A549 (cell line): ENCODE measurements around the gene HOXC11. TPM values are rescaled to one million over a fixed set of nuclear protein-coding genes. Genes with fewer than 3 reads are reported as not detected.

ENCODE experiments used
- ATAC-seq, 2 experiments: fragments of 200-7000 bp in 1 of 2; fragments of >200 bp in 1 of 2; cut with Nextera tagmentation in 1 of 2; cut with Tn5 transposase in 1 of 2; 3 replicates each; pipeline versions ENCODE4 v1.8.0 to v1.9.1; 2018 to 2020; ENCODE audit warnings: mild to moderate bottlenecking in 1 of 2, moderate library complexity in 1 of 2
- CTCF ChIA-PET: fragments of 300-600 bp; sonication (Branson Sonifier 250); formaldehyde crosslinking; extraction: SDS; loops from one replicate; lab custom pipeline; 2021; ENCODE audit warnings: antibody characterized with exemption, inconsistent platforms; lab: Yijun Ruan, JAX
- POLR2A ChIA-PET: fragments of 350-600 bp; formaldehyde crosslinking; extraction: SDS; loops from one replicate; lab custom pipeline; 2021; ENCODE audit warnings: antibody characterized with exemption, inconsistent platforms; lab: Yijun Ruan, JAX
- DNase-seq, 2 experiments: peaks; one replicate each; pipeline versions ENCODE4 v3.0.0 to v3.0.0-alpha.2; 2011 to 2016; ENCODE audit warnings: low read depth in 1 of 2, low spot score in 1 of 2
- FAIRE-seq: peaks from 2 replicates; lab custom pipeline; 2011; peaks lifted over from hg19 to GRCh38; lab: Jason Lieb, UNC
- H3K27ac ChIP-seq, 2 experiments: fragments of >200 bp; sonication (Bioruptor Twin); formaldehyde crosslinking; 3 replicates each; pipeline ENCODE4 v1.5.1; 2016 to 2017
- H3K4me1 ChIP-seq: fragments of >200 bp; sonication (Bioruptor Twin); formaldehyde crosslinking; 3 replicates; pipeline ENCODE4 v1.6.1; 2016
- H3K4me2 ChIP-seq: fragments of >200 bp; sonication (Bioruptor Twin); formaldehyde crosslinking; 3 replicates; pipeline ENCODE4 v1.6.1; 2016
- H3K4me3 ChIP-seq: fragments of >200 bp; sonication (Bioruptor Twin); formaldehyde crosslinking; 3 replicates; pipeline ENCODE4 v1.5.1; 2016
- H3K9me3 ChIP-seq: fragments of >200 bp; sonication (Bioruptor Twin); formaldehyde crosslinking; 3 replicates; pipeline ENCODE4 v1.6.1; 2016
- ATOH8 ChIP-seq: fragments of 250-450 bp; sonication (Bioruptor Pico); IDR thresholded peaks from 2 replicates; pipeline ENCODE4 v1.5.0; 2020; ENCODE audit warnings: low read depth, mild to moderate bottlenecking, moderate library complexity
- CBX2 ChIP-seq: fragments of 200-600 bp; sonication (generic); IDR thresholded peaks from 2 replicates; pipeline ENCODE4 v1.6.1; 2016; ENCODE audit warnings: low read depth, mild to moderate bottlenecking, borderline replicate concordance
- CHD2 ChIP-seq: fragments of 150-350 bp; IDR thresholded peaks from 2 replicates; pipeline ENCODE4 v1.6.1; 2014; ENCODE audit warnings: low read length; ENCODE audit not compliant: partially characterized antibody
- CHD4 ChIP-seq: fragments of 200-600 bp; sonication (generic); IDR thresholded peaks from 2 replicates; pipeline ENCODE4 v1.6.1; 2016; ENCODE audit warnings: antibody characterized with exemption, mild to moderate bottlenecking, borderline replicate concordance
- EHF ChIP-seq: fragments of 250-450 bp; sonication (Bioruptor Pico); IDR thresholded peaks from 2 replicates; pipeline ENCODE4 v1.5.0; 2020; ENCODE audit warnings: mild to moderate bottlenecking
- EP300 ChIP-seq, 2 experiments: fragments of >200 bp; sonication (Bioruptor Twin); formaldehyde crosslinking; IDR thresholded peaks; 2 replicates in 1 of 2; 3 replicates in 1 of 2; pipeline ENCODE4 v1.6.1; 2016 to 2017
- GATA3 ChIP-seq: IDR thresholded peaks from 2 replicates; pipeline ENCODE4 v1.6.1; 2012; ENCODE audit warnings: borderline replicate concordance
- HDAC2 ChIP-seq: fragments of 200-600 bp; sonication (generic); IDR thresholded peaks from 2 replicates; pipeline ENCODE4 v1.6.1; 2016
- HES2 ChIP-seq: fragments of >200 bp; sonication (Bioruptor Twin); formaldehyde crosslinking; IDR thresholded peaks from 2 replicates; pipeline ENCODE4 v1.6.1; 2016
- HMGXB4 ChIP-seq: fragments of 250-450 bp; sonication (Bioruptor Pico); IDR thresholded peaks from 2 replicates; pipeline ENCODE4 v1.5.0; 2021; ENCODE audit warnings: mild to moderate bottlenecking, moderate library complexity, borderline replicate concordance
- HOXB13 ChIP-seq: fragments of 250-450 bp; sonication (Bioruptor Pico); IDR thresholded peaks from 2 replicates; pipeline ENCODE4 v1.5.0; 2020; ENCODE audit warnings: low read depth, mild to moderate bottlenecking, moderate library complexity
- JUNB ChIP-seq: fragments of >200 bp; sonication (Bioruptor Twin); formaldehyde crosslinking; IDR thresholded peaks from 2 replicates; pipeline ENCODE4 v1.6.1; 2016
- KDM1A ChIP-seq: fragments of 200-600 bp; sonication (generic); IDR thresholded peaks from 2 replicates; pipeline ENCODE4 v1.6.1; 2016; ENCODE audit warnings: low read depth, mild to moderate bottlenecking
- MAFK ChIP-seq: fragments of 450-650 bp; IDR thresholded peaks from 2 replicates; pipeline ENCODE4 v1.6.1; 2014; ENCODE audit not compliant: partially characterized antibody
- MAX ChIP-seq: IDR thresholded peaks from 2 replicates; pipeline ENCODE4 v1.6.1; 2012
- POLR2AphosphoS2 ChIP-seq: conservative IDR thresholded peaks from 2 replicates; pipeline ENCODE4 v1.6.1; 2012; ENCODE audit warnings: low read length, improper control_type of control experiment, inconsistent platforms
- RARB ChIP-seq: fragments of 250-450 bp; sonication (Bioruptor Pico); IDR thresholded peaks from 2 replicates; pipeline ENCODE4 v1.8.0; 2021; ENCODE audit warnings: mild to moderate bottlenecking, moderate library complexity
- RCOR1 ChIP-seq: fragments of 150-350 bp; IDR thresholded peaks from 2 replicates; pipeline ENCODE4 v1.6.1; 2014; ENCODE audit warnings: antibody characterized with exemption, low read length, low read depth
- REST ChIP-seq: fragments of 200-600 bp; sonication (generic); IDR thresholded peaks from 2 replicates; pipeline ENCODE4 v1.6.1; 2016; ENCODE audit warnings: antibody characterized with exemption, mild to moderate bottlenecking, moderate library complexity
- SMC3 ChIP-seq: fragments of >200 bp; sonication (Bioruptor Twin); formaldehyde crosslinking; IDR thresholded peaks from 3 replicates; pipeline ENCODE4 v1.6.1; 2018; ENCODE audit warnings: inconsistent platforms
- TP53 ChIP-seq: fragments of 250-450 bp; sonication (Bioruptor Pico); IDR thresholded peaks from 2 replicates; pipeline ENCODE4 v1.5.0; 2021; ENCODE audit warnings: mild to moderate bottlenecking, moderate library complexity
- ZFP36 ChIP-seq: fragments of 450-650 bp; IDR thresholded peaks from 2 replicates; pipeline ENCODE4 v1.6.1; 2014; ENCODE audit warnings: borderline replicate concordance; ENCODE audit not compliant: partially characterized antibody
- ZNF302 ChIP-seq: fragments of 250-450 bp; sonication (Bioruptor Pico); IDR thresholded peaks from 2 replicates; pipeline ENCODE4 v1.9.0; 2021; ENCODE audit warnings: inconsistent platforms, mild to moderate bottlenecking, moderate library complexity
- ZSCAN20 ChIP-seq: fragments of 250-450 bp; sonication (Bioruptor Pico); IDR thresholded peaks from 2 replicates; pipeline ENCODE4 v1.8.0; 2022; ENCODE audit warnings: mild to moderate bottlenecking, moderate library complexity
- WGBS: methylation state at CpG from one replicate; pipeline ENCODE4 v1.1.6; 2017; ENCODE audit errors: missing lambda C conversion rate; 5-methylcytosine and 5-hydroxymethylcytosine counted together
- polyA plus RNA-seq, 4 experiments: library from polyadenylated mRNA; depleted of rRNA in 3 of 4; stranded (reverse); fragments of >200 nt; fragmentation: RNase III in 1 of 4; extraction: RNeasy Plus Mini Kit Qiagen cat#74134 plus additional on column Dnase treatment in 1 of 4; gene quantifications; 2 replicates in 3 of 4; 3 replicates in 1 of 4; pipeline ENCODE4 v1.2.3, GENCODE V29; 2011 to 2017

HOXC11 gene
- polyA plus RNA-seq, 2 of the 4 experiments (the other 2 are of a cell fraction): 0.45 to 0.58 TPM

- WGBS: 91% methylated on average over 4 of the region's 4 CpGs
- ATAC-seq (no peak), DNase-seq (no peak), FAIRE-seq (no peak)
- peaks cover 27% of the 10 kb centered on the region for H3K4me1 ChIP-seq
- POLR2A ChIA-PET: no interaction called here
- no peak overlapping the region for H3K4me3 ChIP-seq
- H3K4me2 ChIP-seq: no peak overlapping the region
- H3K9me3 ChIP-seq: no peaks in the 10 kb centered on the region
- H3K27ac ChIP-seq: no peak overlapping the region
- CTCF ChIA-PET: interaction anchor here (0.8 kb wide), 1 partner anchor 174 kb away, joined by 3 read pairs; no protein-coding TSS in a partner anchor
- TF ChIP-seq MAFK (no peak), ZNF302 (CRISPR knock-in tag) (no peak), ZFP36 (no peak), EHF (CRISPR knock-in tag) (no peak), POLR2AphosphoS2 (no peak), HMGXB4 (CRISPR knock-in tag) (no peak), JUNB (no peak), TP53 (CRISPR knock-in tag) (no peak), CBX2 (no peak), ZSCAN20 (CRISPR knock-in tag) (no peak), RCOR1 (no peak), CHD4 (no peak)
Measured at GRCh38 chr12:53944209-53944608, 28.7 kb upstream of the HOXC11 start.

GRCh38 chr12:53944907-53945847, 27.7 kb upstream of the HOXC11 start:
- DNase-seq (no peak), ATAC-seq (no peak), FAIRE-seq (no peak)
- no peak overlapping the region for H3K27ac ChIP-seq
- peaks cover 26% of the 10 kb centered on the region for H3K4me1 ChIP-seq
- H3K9me3 ChIP-seq: no peaks in the 10 kb centered on the region
- 91% methylated on average over 51 of the region's 51 CpGs for WGBS
- ChIA-PET CTCF (interaction anchor here (0.8 to 1.5 kb wide), 5 partner anchors 136 to 263 kb away, joined by 3 to 4 read pairs (median 3); no protein-coding TSS in a partner anchor), POLR2A (no interaction called here)
- no peak overlapping the region for H3K4me3 ChIP-seq
- H3K4me2 ChIP-seq: no peak overlapping the region
- no peak for TF ChIP-seq CHD4
- TF ChIP-seq GATA3: no peak
- no peak for TF ChIP-seq RARB
- no peak for TF ChIP-seq ATOH8 (CRISPR knock-in tag)
- no peak for TF ChIP-seq HOXB13 (CRISPR knock-in tag)
- no peak for TF ChIP-seq CHD2
- no peak for TF ChIP-seq HDAC2
- TF ChIP-seq HES2: no peak
- TF ChIP-seq ZSCAN20 (CRISPR knock-in tag): no peak
- TF ChIP-seq CBX2: no peak
- no peak for TF ChIP-seq MAFK
- TF ChIP-seq JUNB: no peak
- TF ChIP-seq REST: no peak
- no peak for TF ChIP-seq MAX
- TF ChIP-seq SMC3: no peak
- TF ChIP-seq POLR2AphosphoS2: no peak
- TF ChIP-seq EP300 (IDR thresholded peaks at IDR 0.05): no peak
- TF ChIP-seq KDM1A: no peak
- no peak for TF ChIP-seq TP53 (CRISPR knock-in tag)
